Activated T-cell treated with anti-CD3 and anti-CD28 coated beads for 1 hour (primary cell): ENCODE data around the gene FGF1.

Source experiments
- DNase-seq: peaks from one replicate; pipeline ENCODE4 v3.0.0-alpha.2; 2020; ENCODE audit warnings: low read depth

Gene FGF1

GRCh38 chr5:142576303-142576702 lies 109.6 kb downstream of the FGF1 start:
- DNase-seq: no peak

DNA sequence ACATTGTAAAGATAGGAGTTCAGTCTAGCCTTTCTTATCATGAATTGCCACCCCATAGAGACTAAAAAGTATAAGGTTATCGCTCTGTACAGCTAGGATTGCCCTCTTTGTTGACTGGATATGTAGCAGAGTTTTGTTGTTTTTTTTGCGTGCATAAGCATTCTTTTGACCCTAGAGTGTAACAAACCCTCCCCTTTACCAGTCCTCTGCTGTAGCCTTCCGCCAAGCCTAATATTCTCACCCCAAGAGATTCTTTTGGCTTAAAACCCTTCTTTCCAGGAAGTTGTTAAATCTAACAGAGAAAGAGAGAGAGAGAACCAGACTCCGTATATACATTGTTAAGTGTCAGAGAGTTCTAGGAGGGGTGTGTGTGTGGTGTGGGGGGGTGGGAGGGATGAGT lies 113.9 kb downstream of the FGF1 start:
- no peak for DNase-seq

DNA sequence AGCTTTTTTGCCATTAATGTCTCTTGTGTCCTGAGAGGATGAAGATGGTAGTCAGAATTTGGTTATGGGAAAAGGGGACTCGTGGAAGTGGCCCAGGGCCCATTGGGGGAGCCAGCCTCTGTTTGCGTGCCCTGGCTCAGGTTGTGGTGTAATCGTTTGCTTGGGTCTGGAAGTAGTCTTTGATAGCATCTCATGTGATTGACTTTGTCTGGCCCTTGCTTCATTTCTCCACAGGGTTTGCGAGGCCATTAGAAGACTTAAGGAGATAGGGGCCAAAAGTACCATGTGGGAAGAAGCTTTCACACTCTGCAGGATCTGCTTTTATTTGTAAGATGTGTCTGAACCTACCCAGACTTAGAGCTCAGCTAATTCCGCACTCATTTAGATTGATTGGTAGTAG lies 114.5 kb downstream of the FGF1 start:
- no peak for DNase-seq

GRCh38 chr5:142569905-142570304 lies 116.0 kb downstream of the FGF1 start:
- no peak for DNase-seq

DNA sequence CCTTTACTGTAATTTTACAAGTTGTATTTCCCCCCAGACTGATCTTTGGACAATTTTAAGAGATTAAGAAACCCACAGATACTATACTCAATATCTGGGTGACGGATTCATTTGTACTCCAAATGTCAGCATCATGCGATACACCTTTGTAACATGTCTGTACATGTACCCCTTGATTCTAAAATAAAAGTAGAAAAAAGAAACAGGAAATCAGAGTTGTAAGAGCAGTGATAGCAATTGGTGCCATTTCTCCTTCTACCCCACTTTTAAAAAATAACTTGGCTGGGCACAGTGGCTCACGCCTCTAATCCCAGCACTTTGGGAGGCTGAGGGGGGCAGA lies 116.9 kb downstream of the FGF1 start:
- no peak for DNase-seq

GRCh38 chr5:142568283-142568995 lies 117.5 kb downstream of the FGF1 start:
- no peak for DNase-seq

DNA sequence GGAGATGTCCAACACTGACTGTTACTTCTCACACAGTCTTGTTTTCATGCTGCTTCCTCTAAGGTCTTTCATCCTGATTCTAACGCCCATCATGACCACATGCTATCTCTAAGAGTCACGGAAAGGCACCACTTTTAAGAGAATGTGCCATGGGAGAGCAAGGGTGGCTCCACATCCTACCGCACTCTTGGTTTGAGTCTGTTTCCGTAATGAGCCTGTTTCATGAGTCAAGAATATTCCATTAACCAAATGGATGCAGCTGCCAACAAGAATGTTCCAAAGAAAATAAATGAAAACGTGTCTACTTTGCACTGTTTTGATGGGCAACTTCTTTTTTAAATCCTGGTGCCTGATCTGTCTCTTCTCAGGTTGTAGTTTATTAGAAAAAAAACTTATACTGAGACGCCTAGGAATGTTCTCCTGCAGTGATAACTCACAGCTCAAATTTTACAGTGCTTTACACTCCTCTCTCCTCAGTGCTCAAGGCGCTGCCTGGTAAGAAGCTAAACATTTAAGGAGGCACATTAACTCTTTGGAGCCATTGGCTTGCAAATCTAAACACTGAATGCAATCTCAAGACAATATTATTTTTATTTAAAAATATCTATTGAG lies 124.3 kb downstream of the FGF1 start:
- no peak for DNase-seq

GRCh38 chr5:142561029-142561428 lies 124.9 kb downstream of the FGF1 start:
- no peak for DNase-seq

GRCh38 chr5:142552107-142552506 lies 133.8 kb downstream of the FGF1 start:
- DNase-seq: no peak

DNA sequence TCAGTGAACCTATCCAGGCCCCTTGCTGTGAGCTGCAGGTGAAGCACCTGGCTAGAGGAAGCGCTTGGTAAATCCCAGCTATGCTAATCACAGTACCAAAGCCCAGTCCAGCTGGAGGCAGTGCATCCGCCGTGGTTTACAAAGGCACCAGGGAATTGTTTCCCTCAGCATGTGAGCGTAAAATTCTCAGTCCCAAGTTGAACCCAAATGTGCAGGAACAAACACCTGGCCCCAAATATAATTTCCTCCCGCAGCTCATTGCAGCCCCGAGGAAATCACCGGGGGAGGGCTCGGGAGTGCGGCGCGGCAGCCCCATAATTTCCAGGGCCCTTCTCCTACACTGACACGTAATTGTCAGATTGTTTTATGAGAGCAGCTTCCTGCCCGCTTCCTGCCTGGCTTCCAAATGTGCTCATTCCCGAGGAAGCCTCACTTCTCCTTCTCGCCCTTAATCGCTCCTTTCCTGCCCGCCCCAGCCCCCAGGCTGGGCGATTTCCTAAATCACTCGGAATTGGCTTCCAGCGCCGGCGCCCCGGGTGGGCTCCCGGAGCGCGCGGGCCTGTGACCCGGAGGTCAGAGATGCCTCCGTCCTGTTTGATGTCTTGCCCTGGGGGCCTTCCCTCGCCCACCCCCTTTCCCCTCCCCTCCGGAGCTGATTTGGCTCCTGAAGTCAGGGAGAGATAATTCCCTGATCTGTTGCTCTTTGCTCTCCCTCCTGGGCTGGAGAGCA lies 134.4 kb downstream of the FGF1 start:
- no peak for DNase-seq

DNA sequence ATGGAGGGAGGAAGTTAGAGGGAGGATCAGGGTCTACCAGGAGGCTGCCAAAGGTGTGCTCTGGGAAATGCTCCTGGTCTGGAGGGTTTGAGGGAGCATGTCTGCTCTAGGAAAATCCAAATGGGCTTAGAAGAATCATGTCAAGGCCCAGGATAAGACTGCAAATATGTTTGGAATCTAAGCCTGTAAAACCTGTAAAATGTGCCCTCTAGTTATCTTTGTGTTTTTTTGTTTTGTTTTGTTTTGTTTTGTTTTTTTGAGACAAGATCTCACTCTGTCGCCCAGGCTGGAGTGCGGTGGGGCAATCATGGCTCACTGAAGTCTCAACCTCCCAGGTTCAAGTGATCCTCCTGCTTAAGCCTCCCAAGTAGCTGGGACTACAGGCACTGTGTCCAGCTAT lies 135.4 kb downstream of the FGF1 start:
- no peak for DNase-seq

DNA sequence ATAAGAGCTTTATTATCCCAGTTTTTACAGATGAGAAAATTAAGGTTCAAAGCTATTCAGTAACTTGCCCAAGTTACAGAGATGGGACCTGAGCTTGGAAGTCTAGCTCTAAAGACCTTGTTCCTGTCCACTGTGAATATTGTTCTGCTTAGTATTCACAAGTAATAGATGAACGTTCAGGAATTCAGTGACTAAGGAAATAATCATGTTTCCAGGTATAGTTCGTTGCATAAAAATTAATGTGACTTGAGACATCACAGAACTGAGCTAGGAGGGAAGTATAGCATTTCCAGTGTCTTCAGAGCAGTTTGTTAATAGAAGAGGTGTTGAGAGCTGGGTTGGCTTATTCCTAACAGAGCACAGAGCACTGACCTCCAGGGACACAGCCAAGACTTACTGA lies 136.1 kb downstream of the FGF1 start:
- no peak for DNase-seq

DNA sequence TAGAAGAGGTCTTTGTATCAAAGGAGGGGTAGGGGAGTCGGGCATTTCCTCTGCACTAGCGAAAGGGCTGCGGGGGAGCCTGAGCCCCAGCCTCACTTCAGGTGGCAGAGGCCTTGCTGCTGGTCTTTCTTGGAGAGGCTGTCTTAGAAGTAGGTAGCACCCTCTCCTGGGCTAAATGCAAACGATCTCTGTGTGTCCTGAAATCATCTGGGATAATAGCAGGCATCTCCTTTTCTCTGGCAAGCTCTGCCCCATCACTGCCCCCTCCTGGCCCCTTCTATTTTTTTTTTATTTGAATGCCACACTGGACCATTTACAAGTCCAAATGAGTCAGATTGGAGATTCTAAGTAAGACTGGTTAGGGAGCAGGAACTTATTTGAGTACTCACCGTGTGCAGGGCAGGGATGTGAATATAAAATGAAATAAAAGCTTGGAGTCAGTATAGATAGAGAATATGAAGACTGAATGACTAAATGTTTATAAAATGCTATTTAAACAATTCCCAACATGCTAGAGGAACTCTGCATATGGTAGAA lies 137.1 kb downstream of the FGF1 start:
- DNase-seq: no peak

DNA sequence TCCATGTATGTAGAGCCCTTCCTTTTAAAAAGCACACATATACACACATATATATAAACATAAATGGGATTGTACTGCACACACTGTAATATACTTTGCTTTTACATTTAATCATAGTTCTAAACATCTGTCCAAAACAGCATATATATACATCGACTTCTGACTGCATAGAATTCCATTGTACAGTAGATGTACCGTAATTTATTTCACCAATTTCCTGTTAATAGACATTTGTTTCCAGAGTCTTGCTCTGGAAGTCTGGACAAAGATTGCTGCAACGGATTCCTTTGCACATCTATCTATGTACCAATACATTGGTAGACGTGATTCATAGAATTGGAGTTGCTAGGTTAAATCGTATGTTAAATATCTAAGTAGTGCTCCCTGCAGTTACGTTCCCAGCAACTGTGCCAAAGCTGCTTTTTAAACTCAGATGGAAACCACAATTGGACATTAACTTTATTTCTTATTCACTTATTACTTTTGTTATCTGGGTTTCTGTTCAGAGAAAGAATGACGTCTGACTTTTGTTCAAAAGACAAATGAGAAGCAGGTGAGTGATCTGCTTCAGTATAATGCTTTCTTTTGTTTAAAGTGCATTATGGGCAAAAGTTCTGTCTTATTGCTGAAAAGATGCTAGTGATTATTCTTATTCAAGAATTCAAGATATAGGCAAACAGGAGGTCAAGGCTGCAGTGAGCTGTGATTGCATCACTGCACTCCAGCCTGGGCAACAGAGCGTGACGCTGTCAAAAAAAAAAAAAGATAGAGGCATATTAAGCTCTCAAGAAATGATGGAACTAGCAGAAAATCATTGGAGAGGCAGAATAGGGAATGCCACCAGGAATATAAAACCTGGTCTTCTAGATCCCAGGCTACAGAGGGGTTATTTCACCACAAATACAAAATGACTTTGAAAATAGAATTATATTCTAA lies 138.2 kb downstream of the FGF1 start:
- DNase-seq: no peak

DNA sequence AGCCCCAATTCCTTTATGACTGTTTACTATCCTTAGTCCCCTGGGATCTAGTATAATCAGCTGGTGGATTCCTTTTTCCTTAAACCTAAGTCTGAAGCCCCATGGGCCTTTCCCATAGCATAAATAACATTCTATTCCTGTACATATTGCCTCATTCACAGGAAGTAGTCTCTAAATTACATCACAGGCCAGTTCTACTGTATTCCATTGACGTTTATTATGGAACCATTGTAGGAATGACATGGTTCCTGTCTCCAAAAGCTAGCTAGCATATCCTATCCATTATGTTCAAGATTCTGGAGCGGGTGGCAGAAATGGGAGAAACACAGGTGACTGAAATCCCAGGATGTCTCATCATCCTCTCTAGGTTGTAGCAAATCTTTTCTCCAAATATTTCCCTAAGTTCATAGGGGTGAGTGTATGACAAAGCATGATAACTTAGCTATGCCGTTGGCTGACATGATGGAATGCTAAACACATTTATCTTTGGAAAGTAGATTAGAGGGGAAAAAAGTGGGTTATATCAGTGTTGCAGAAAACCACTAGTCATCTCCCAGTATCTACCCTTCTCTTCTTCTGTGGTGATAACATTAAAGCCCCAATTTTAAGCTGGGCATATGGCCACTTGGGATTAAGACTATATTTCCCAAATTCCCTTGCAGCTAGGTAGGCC lies 140.1 kb downstream of the FGF1 start:
- DNase-seq: no peak

- DNase-seq: no peak
Measured at GRCh38 chr5:142544946-142545649, 140.8 kb downstream of the FGF1 start.

DNA sequence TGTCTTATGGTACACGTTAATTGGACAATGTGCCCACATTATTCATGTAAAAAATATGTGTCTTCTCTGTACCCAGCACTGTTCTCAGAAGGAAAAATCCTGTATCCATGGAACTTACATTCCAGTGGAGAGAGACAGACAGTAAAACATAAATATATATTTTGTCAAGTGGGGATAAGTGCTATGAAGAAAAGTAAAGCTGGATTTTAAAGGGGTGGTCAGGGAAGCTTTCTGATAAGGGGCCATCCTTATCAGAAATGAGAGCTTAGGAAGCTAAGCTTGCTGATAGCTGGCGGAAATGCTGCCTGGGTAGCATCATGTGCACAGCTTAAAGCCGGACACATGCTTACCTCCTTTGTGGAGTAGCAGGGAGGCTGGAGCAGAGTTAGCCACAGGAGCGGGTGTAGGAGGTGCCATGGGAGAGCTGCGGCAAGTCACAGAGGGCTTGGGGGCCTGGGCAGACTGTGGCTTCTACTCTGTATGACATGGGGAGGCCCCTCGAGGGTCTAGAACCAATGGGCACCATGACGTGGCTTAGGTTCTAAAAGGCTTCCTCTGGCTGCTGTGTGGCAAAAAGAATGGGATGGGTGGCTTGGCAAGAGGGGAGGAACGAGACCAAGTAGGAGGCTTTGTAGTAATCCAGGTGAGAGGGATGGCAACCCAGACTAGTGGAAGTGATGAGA lies 141.7 kb downstream of the FGF1 start:
- no peak for DNase-seq

GRCh38 chr5:142542906-142543305 lies 143.0 kb downstream of the FGF1 start:
- DNase-seq: no peak
